Occipital lobe (tissue), 2 donors: ENCODE results near the gene DTL. TPM values are rescaled to one million over a fixed set of nuclear protein-coding genes. Genes with fewer than 3 reads are reported as not detected.

ENCODE experiments used
- DNase-seq: peaks from one replicate; lab custom pipeline; 2025; lab: John Stamatoyannopoulos, UW
- total RNA-seq: library from RNA; depleted of rRNA; stranded (reverse); fragments of >200 nt; gene quantifications from one replicate; pipeline ENCODE4 v1.2.3, GENCODE V29; 2014

Gene DTL
- total RNA-seq, 1 donor from 2014 or later: 2.7 TPM

GRCh38 chr1:212035835-212036605, 472 bp downstream of the DTL start:
- DNase-seq: no peak

GRCh38 chr1:212037900-212038299, 2.4 kb downstream of the DTL start:
- no peak for DNase-seq

GRCh38 chr1:212039622-212040021, 4.1 kb downstream of the DTL start:
- DNase-seq: no peak

- DNase-seq: no peak
These were observed 5.3 kb downstream of the DTL start for GRCh38 chr1:212040629-212041412.

GRCh38 chr1:212042436-212042835, 6.9 kb downstream of the DTL start:
- no peak for DNase-seq

- DNase-seq: no peak
These were observed 9.3 kb downstream of the DTL start for GRCh38 chr1:212044851-212045250.

- no peak for DNase-seq
These were observed 10.4 kb downstream of the DTL start for GRCh38 chr1:212045981-212046380.

GRCh38 chr1:212053993-212054392, 18.4 kb downstream of the DTL start:
- no peak for DNase-seq

- DNase-seq: no peak
These were observed 19.8 kb downstream of the DTL start for GRCh38 chr1:212055333-212055732.

- no peak for DNase-seq
These were observed 25.3 kb downstream of the DTL start for GRCh38 chr1:212060632-212061472.

GRCh38 chr1:212062832-212063438, 27.4 kb downstream of the DTL start:
- DNase-seq: no peak

GRCh38 chr1:212067787-212068186, 32.2 kb downstream of the DTL start:
- no peak for DNase-seq

GRCh38 chr1:212070720-212071302, 35.3 kb downstream of the DTL start:
- DNase-seq: no peak

- DNase-seq: no peak
These were observed 36.5 kb downstream of the DTL start for GRCh38 chr1:212072047-212072446.

GRCh38 chr1:212073490-212073889, 37.9 kb downstream of the DTL start:
- no peak for DNase-seq

GRCh38 chr1:212074313-212074712, 38.8 kb downstream of the DTL start:
- DNase-seq: no peak

- DNase-seq: no peak
These were observed 39.3 kb downstream of the DTL start for GRCh38 chr1:212074856-212075255.

- DNase-seq: no peak
These were observed 41.5 kb downstream of the DTL start for GRCh38 chr1:212077028-212077427.

- DNase-seq: no peak
These were observed 43.3 kb downstream of the DTL start for GRCh38 chr1:212078826-212079225.

GRCh38 chr1:212082765-212083406, 47.3 kb downstream of the DTL start:
- DNase-seq: no peak
